Common myeloid progenitor, CD34-positive (primary cell): ENCODE results near the gene NEUROG2.
"Not testable (repeated sequence)": the region's sequence is repeated elsewhere in the genome, so short reads cannot be mapped to it uniquely, and the experiment has no call there.

Source experiments
- CTCF ChIA-PET: fragments of 350-600 bp; sonication (Branson Sonifier 250); formaldehyde crosslinking; loops from one replicate; lab custom pipeline; 2021; ENCODE audit warnings: antibody characterized with exemption; lab: Charles Lee
- POLR2A ChIA-PET: fragments of 350-600 bp; sonication (Branson Sonifier 250); formaldehyde crosslinking; loops from one replicate; lab custom pipeline; 2021; ENCODE audit warnings: antibody characterized with exemption; lab: Charles Lee
- DNase-seq, 3 donors: peaks; one replicate each; pipeline versions ENCODE4 v3.0.0 to v3.0.0-alpha.2; 2013
- H3K27ac ChIP-seq, 2 experiments: 1 replicate in 1 of 2; 2 replicates in 1 of 2; pipeline ENCODE4 v1.7.0; 2013; ENCODE audit warnings: inconsistent platforms in 2 of 2, low read length in 2 of 2, mild to moderate bottlenecking in 2 of 2, low read depth in 1 of 2, moderate library complexity in 1 of 2; ENCODE audit not compliant: severe bottlenecking in 2 of 2, insufficient read depth in 1 of 2, poor library complexity in 1 of 2
- H3K27me3 ChIP-seq, 5 experiments: replicated peaks in 2 of 5; 1 replicate in 3 of 5; 2 replicates in 2 of 5; pipeline versions ENCODE4 v1.6.1 to v1.7.0; 2013; ENCODE audit warnings: low read length in 4 of 5, mild to moderate bottlenecking in 2 of 5, moderate library complexity in 2 of 5, inconsistent platforms in 1 of 5; ENCODE audit not compliant: insufficient read depth in 5 of 5, control insufficient read depth in 4 of 5
- H3K36me3 ChIP-seq, 4 experiments: 1 replicate in 2 of 4; 2 replicates in 2 of 4; pipeline versions ENCODE4 v1.6.1 to v1.7.0; 2013; ENCODE audit warnings: low read length in 3 of 4, control low read depth in 1 of 4, mild to moderate bottlenecking in 1 of 4; ENCODE audit not compliant: control insufficient read depth in 4 of 4, insufficient read depth in 4 of 4
- H3K4me1 ChIP-seq, 4 experiments: 1 replicate in 3 of 4; 2 replicates in 1 of 4; pipeline versions ENCODE4 v1.6.1 to v1.7.1; 2013; ENCODE audit warnings: low read length in 3 of 4, mild to moderate bottlenecking in 3 of 4, control low read depth in 1 of 4, inconsistent platforms in 1 of 4, moderate library complexity in 1 of 4; ENCODE audit not compliant: control insufficient read depth in 4 of 4, insufficient read depth in 4 of 4; ENCODE audit errors: control extremely low read depth in 1 of 4
- H3K4me3 ChIP-seq, 7 experiments: 1 replicate in 4 of 7; 2 replicates in 3 of 7; pipeline versions ENCODE4 v1.5.1 to v1.7.0; 2013; ENCODE audit warnings: mild to moderate bottlenecking in 7 of 7, low read length in 6 of 7, moderate library complexity in 6 of 7, inconsistent platforms in 2 of 7, low read depth in 2 of 7, control low read depth in 1 of 7; ENCODE audit not compliant: insufficient read depth in 4 of 7, control insufficient read depth in 1 of 7; ENCODE audit errors: extremely low read depth in 1 of 7
- H3K9me3 ChIP-seq, 5 experiments: 1 replicate in 4 of 5; 2 replicates in 1 of 5; pipeline versions ENCODE4 v1.6.1 to v1.7.1; 2013; ENCODE audit warnings: low read length in 4 of 5, mild to moderate bottlenecking in 2 of 5, inconsistent platforms in 1 of 5, low read depth in 1 of 5, moderate library complexity in 1 of 5; ENCODE audit not compliant: control insufficient read depth in 4 of 5, insufficient read depth in 2 of 5; ENCODE audit errors: control extremely low read depth in 1 of 5
- WGBS: methylation state at CpG from one replicate; pipeline ENCODE4 v1.1.5; 2013; ENCODE audit not compliant: insufficient coverage; 5-methylcytosine and 5-hydroxymethylcytosine counted together

NEUROG2 gene

DNA sequence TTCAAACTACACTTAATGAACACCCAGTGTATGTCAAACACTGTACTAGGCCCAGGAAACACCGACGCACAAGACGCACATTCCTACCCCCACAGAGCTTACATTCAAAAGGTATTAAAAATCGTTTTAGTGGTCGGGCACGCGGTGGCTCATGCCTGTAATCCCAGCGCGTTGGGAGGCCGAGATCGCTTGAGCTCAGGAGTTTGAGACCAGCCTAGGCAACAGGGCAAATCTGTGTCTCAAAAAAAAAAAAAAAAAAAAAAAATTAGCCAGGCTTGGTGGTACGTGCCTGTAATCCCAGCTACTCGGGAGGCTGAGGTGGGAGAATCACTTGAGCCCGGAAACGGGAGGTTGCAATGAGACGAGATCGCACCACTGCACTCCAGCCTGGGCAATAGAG is 6.5 kb upstream of the NEUROG2 start:
- CTCF ChIA-PET: interaction anchor here (1.4 to 4.4 kb wide), 6 partner anchors 8 to 195 kb away, joined by 4 to 27 read pairs (median 8); no protein-coding TSS in a partner anchor
- H3K27ac ChIP-seq, H3K9me3 ChIP-seq, H3K4me3 ChIP-seq, POLR2A ChIA-PET, H3K36me3 ChIP-seq: not testable (repeated sequence)
- H3K27me3 ChIP-seq: peaks cover 31 to 99% (median 65%) of the 10 kb centered on the region in 5 experiments
- peak in 1 of 3 donors; percentile 10 for DNase-seq
- peaks cover 5 to 29% (median 16%) of the 10 kb centered on the region in 4 experiments for H3K4me1 ChIP-seq
- 8% methylated on average over 8 of the region's 17 CpGs for WGBS

DNA sequence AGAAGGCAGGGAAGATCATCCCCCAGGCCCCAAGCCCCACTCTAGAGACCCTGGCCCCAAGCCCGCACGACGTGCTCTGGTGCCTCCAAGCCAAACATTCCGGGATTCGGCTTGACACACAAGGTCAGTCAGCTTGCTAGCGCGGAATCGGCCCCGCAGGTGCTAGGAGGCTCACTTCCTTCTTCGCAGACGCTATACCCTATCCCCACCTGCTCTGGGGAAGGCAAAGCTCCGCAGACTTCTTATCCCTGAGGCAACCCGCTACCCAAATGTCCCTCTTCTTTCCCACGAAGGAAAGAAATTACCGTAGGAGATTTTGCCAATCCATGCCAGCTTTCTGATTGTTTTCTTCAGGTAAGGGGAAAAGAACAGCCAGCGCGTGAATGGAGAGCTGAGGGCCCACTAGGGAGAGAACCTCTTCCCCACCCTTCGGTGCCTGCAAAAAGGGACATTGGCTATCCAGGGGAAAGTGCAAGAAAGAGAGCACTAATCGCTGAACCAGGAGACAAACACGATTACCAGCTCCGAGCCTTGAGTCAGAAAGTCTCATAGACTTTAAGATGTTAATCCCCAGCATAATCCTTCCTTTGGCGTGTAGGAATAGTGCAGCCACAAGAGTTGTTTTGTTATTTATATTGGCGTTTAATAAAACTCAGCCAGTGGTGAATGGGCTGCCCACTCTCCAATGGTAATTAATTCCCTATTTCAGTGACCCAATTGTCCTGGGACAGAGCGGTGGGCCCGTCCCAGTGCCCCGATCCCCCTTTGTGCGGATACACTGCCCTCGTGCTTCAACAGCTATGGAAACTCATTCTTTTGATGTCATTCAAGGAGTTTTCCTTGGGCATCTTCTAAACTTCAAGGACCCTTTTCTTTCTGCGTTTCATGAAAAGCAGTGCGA is 5.4 kb upstream of the NEUROG2 start:
- CTCF ChIA-PET: interaction anchor here (1.5 to 4.4 kb wide), 5 partner anchors 9 to 199 kb away, joined by 5 to 27 read pairs (median 10); no protein-coding TSS in a partner anchor
- Histone ChIP-seq H3K36me3 (no peaks in the 10 kb centered on the region), H3K4me3 (no peak overlapping the region), H3K27ac (no peak overlapping the region), H3K27me3 (peaks cover 38 to 99% (median 74%) of the 10 kb centered on the region in 5 experiments), H3K4me1 (peaks cover 5 to 39% (median 27%) of the 10 kb centered on the region in 4 experiments), H3K9me3 (peaks cover 0 to 10% (median 7%) of the 10 kb centered on the region in 5 experiments)
- POLR2A ChIA-PET: no interaction called here
- 6% methylated on average over 25 of the region's 30 CpGs for WGBS
- peak in 1 of 3 donors; percentile 33 for DNase-seq

GRCh38 chr4:112520598-112521122 is 4.7 kb upstream of the NEUROG2 start:
- WGBS: 4% methylated on average over 25 of the region's 25 CpGs
- Histone ChIP-seq H3K9me3 (peaks cover 0 to 10% (median 7%) of the 10 kb centered on the region in 5 experiments), H3K27ac (no peak overlapping the region), H3K36me3 (no peaks in the 10 kb centered on the region), H3K4me3 (no peak overlapping the region), H3K4me1 (peaks cover 5 to 45% (median 34%) of the 10 kb centered on the region in 4 experiments), H3K27me3 (peaks cover 39 to 99% (median 72%) of the 10 kb centered on the region in 5 experiments)
- DNase-seq: no peak
- CTCF ChIA-PET: interaction anchor here (1.5 to 4.4 kb wide), 4 partner anchors 8 to 198 kb away, joined by 5 to 19 read pairs (median 9); no protein-coding TSS in a partner anchor
- POLR2A ChIA-PET: no interaction called here

DNA sequence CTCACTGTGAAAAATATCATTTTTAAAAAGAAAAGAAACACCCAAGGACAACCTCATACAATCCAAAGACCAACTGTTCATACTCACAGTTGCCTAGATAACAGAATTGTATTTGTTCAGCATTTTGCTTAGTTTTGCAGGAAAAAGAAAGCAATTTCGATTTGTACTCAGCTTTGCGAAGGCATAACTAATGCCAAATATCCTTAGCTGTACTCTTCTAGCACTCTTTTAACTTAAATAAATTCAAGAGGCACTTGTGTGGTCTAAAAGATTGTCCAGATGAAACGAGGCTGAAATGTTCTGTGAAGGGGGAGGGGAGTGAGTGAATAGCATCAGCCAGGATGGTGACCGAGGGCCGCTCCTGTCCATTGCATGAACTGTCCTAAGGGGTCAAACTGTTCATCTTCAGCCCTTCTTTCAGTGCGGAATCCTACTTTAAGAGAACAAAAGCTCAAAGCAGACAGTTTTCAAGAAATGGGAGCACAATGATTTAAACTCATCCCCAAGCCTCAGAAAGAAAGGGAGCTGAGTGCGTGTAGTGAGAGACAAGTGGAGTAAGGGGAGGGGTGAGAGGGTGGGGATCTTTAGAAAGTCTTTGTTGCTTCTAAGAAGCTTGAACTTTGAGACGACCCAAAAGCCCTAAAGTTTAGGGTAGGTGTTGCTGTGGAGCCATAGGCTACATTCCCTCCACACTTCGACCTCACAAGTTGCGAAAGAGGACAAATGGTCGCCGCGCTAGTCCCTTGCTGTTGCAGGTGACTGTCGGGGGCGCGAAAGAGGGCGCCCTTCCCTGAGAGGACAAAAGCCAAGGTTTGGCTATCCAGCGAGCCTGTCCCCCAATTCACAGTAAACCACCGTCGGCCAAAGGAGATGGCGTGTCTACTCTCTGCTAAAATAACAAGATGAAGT is 4.0 kb upstream of the NEUROG2 start:
- ChIA-PET CTCF (interaction anchor here (0.9 to 3.3 kb wide), 4 partner anchors 10 to 198 kb away, joined by 5 to 10 read pairs (median 7); no protein-coding TSS in a partner anchor), POLR2A (no interaction called here)
- Histone ChIP-seq H3K36me3 (no peaks in the 10 kb centered on the region), H3K27me3 (peaks cover 41 to 99% (median 73%) of the 10 kb centered on the region in 5 experiments), H3K4me3 (no peak overlapping the region), H3K4me1 (peaks cover 5 to 52% (median 41%) of the 10 kb centered on the region in 4 experiments), H3K27ac (no peak overlapping the region), H3K9me3 (peaks cover 0 to 10% (median 7%) of the 10 kb centered on the region in 5 experiments)
- peak in 1 of 3 donors; percentile 27 for DNase-seq
- WGBS: 11% methylated on average over 14 of the region's 21 CpGs

DNA sequence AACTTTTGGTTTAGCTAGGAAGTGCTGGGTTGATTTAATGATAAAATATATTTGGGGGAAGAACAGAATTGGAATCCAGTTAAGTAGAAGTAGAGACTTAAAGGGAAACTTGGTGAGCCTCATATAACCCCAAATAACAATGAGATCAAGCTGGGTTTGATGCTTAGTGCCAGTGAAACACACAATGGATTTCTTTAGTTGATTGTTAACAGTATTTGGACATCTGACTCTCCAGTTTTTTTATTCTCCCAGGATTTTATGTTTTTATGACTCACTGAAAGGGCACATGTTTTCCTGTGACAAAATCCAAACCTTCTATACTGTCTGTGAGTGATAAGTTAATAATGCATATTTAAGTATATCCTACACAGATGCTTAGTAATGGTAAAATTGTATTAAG is 2.7 kb upstream of the NEUROG2 start:
- CTCF ChIA-PET: interaction anchor here (1.7 kb wide), 1 partner anchor 190 kb away, joined by 4 read pairs; no protein-coding TSS in a partner anchor
- POLR2A ChIA-PET: no interaction called here
- H3K36me3 ChIP-seq: no peaks in the 10 kb centered on the region
- H3K27ac ChIP-seq: no peak overlapping the region
- H3K27me3 ChIP-seq: peaks cover 48 to 100% (median 77%) of the 10 kb centered on the region in 5 experiments
- H3K9me3 ChIP-seq: peaks cover 0 to 10% (median 7%) of the 10 kb centered on the region in 5 experiments
- peaks cover 5 to 52% (median 43%) of the 10 kb centered on the region in 4 experiments for H3K4me1 ChIP-seq
- peak in 1 of 3 donors; percentile 5 for DNase-seq
- H3K4me3 ChIP-seq: no peak overlapping the region

GRCh38 chr4:112517911-112518310 is 1.9 kb upstream of the NEUROG2 start:
- peaks cover 2 to 44% (median 35%) of the 10 kb centered on the region in 4 experiments for H3K4me1 ChIP-seq
- H3K27me3 ChIP-seq: peaks cover 50 to 100% (median 76%) of the 10 kb centered on the region in 5 experiments
- WGBS: no CpG with 5 or more reads among the region's 3 CpGs
- H3K4me3 ChIP-seq: no peak overlapping the region
- peaks cover 0 to 10% (median 7%) of the 10 kb centered on the region in 5 experiments for H3K9me3 ChIP-seq
- H3K36me3 ChIP-seq: no peaks in the 10 kb centered on the region
- ChIA-PET POLR2A (no interaction called here), CTCF (interaction anchor here (1.7 kb wide), 1 partner anchor 190 kb away, joined by 4 read pairs; no protein-coding TSS in a partner anchor)
- DNase-seq: peak in 1 of 3 donors; percentile 23
- H3K27ac ChIP-seq: no peak overlapping the region
